GM21390 (cell line): ENCODE measurements around the gene PER1.

Experiments used
- ATAC-seq: cut with Tn5 transposase; IDR thresholded peaks from one replicate; pipeline ENCODE4 v1.9.1; 2021; ENCODE audit not compliant: unreplicated experiment

PER1 gene

GRCh38 chr17:8142158-8142886 is 9.9 kb downstream of the PER1 start:
- no peak for ATAC-seq

- ATAC-seq = no peak
These were observed 10.5 kb downstream of the PER1 start for GRCh38 chr17:8141741-8142140.

- no peak for ATAC-seq
These were observed 11.2 kb downstream of the PER1 start for GRCh38 chr17:8141045-8141444.

- ATAC-seq = no peak
These were observed 11.9 kb downstream of the PER1 start for GRCh38 chr17:8140065-8141029.

- ATAC-seq = peak; percentile 76
These were observed 13.4 kb downstream of the PER1 start for GRCh38 chr17:8138672-8139371.

GRCh38 chr17:8138374-8138671 is 13.9 kb downstream of the PER1 start:
- ATAC-seq = no peak

- ATAC-seq = no peak
These were observed 14.4 kb downstream of the PER1 start for GRCh38 chr17:8137645-8138373.

- ATAC-seq = no peak
These were observed 18.3 kb downstream of the PER1 start for GRCh38 chr17:8133941-8134340.

GRCh38 chr17:8133399-8133798 is 18.8 kb downstream of the PER1 start:
- no peak for ATAC-seq

GRCh38 chr17:8131844-8132441 is 20.3 kb downstream of the PER1 start:
- no peak for ATAC-seq

- ATAC-seq = no peak
These were observed 23.9 kb downstream of the PER1 start for GRCh38 chr17:8128125-8128784.

- ATAC-seq = peak; percentile 39
These were observed 25.6 kb downstream of the PER1 start for GRCh38 chr17:8126491-8127066.

GRCh38 chr17:8125947-8126490 is 26.2 kb downstream of the PER1 start:
- ATAC-seq = peak; percentile 4

- ATAC-seq = no peak
These were observed 26.9 kb downstream of the PER1 start for GRCh38 chr17:8125154-8125946.

- no peak for ATAC-seq
These were observed 27.7 kb downstream of the PER1 start for GRCh38 chr17:8124350-8125153.

- no peak for ATAC-seq
These were observed 28.4 kb downstream of the PER1 start, which contains the start of gene HES7 for GRCh38 chr17:8123695-8124349. Gene HES7 (minus strand): TSS chr17:8124106. CDS start chr17:8124084, 22 bp downstream.
